ENCODE measurements around the gene RASGRF2. TPM values are rescaled to one million over a fixed set of nuclear protein-coding genes. Genes with fewer than 3 reads are reported as not detected.

The RASGRF2 gene
- polyA plus RNA-seq, 2 donors, result 0.40 to 0.69 TPM

GRCh38 chr5:81069990-81070389 lies 109.8 kb downstream of the RASGRF2 start:
- Histone ChIP-seq H3K4me3 (ENCODE audit: low read depth in 1 of 2, low read length in 2 of 2) (no peak overlapping the region), H3K27ac (ENCODE audit: low read depth in 2 of 2, low read length in 1 of 2) (no peak overlapping the region), H3K9me3 (ENCODE audit: control insufficient read depth in 2 of 2, insufficient read depth in 1 of 2, low read depth in 1 of 2, low read length in 1 of 2) (peaks cover 0 to 3% of the 10 kb centered on the region in 2 donors), H3K27me3 (ENCODE audit: control insufficient read depth in 1 of 2, insufficient read depth in 2 of 2, low read length in 2 of 2) (no peaks in the 10 kb centered on the region), H3K36me3 (ENCODE audit: control insufficient read depth in 2 of 2, insufficient read depth in 2 of 2, low read length in 1 of 2) (no peaks in the 10 kb centered on the region), H3K4me1 (ENCODE audit: control insufficient read depth in 2 of 2, insufficient read depth in 2 of 2, low read length in 1 of 2) (no peaks in the 10 kb centered on the region)
- 90 to 95% methylated on average over 4 of the region's 4 CpGs for WGBS, 2 donors

- 91 to 93% methylated on average over 6 of the region's 6 CpGs for WGBS, 2 donors
- no peak overlapping the region for H3K27ac ChIP-seq (ENCODE audit: low read depth in 2 of 2, low read length in 1 of 2)
- no peaks in the 10 kb centered on the region for H3K27me3 ChIP-seq (ENCODE audit: control insufficient read depth in 1 of 2, insufficient read depth in 2 of 2, low read length in 2 of 2)
- no peak overlapping the region for H3K4me3 ChIP-seq (ENCODE audit: low read depth in 1 of 2, low read length in 2 of 2)
- H3K4me1 ChIP-seq (ENCODE audit: control insufficient read depth in 2 of 2, insufficient read depth in 2 of 2, low read length in 1 of 2), result no peaks in the 10 kb centered on the region
- no peaks in the 10 kb centered on the region for H3K36me3 ChIP-seq (ENCODE audit: control insufficient read depth in 2 of 2, insufficient read depth in 2 of 2, low read length in 1 of 2)
- H3K9me3 ChIP-seq (ENCODE audit: control insufficient read depth in 2 of 2, insufficient read depth in 1 of 2, low read depth in 1 of 2, low read length in 1 of 2), result peaks cover 0 to 3% of the 10 kb centered on the region in 2 donors
These were observed 110.5 kb downstream of the RASGRF2 start for GRCh38 chr5:81070571-81071255.

GRCh38 chr5:81075041-81075440 lies 114.9 kb downstream of the RASGRF2 start:
- Histone ChIP-seq H3K4me1 (ENCODE audit: control insufficient read depth in 2 of 2, insufficient read depth in 2 of 2, low read length in 1 of 2) (no peaks in the 10 kb centered on the region), H3K9me3 (ENCODE audit: control insufficient read depth in 2 of 2, insufficient read depth in 1 of 2, low read depth in 1 of 2, low read length in 1 of 2) (peaks cover 0 to 5% of the 10 kb centered on the region in 2 donors), H3K27me3 (ENCODE audit: control insufficient read depth in 1 of 2, insufficient read depth in 2 of 2, low read length in 2 of 2) (no peaks in the 10 kb centered on the region), H3K27ac (ENCODE audit: low read depth in 2 of 2, low read length in 1 of 2) (no peak overlapping the region), H3K36me3 (ENCODE audit: control insufficient read depth in 2 of 2, insufficient read depth in 2 of 2, low read length in 1 of 2) (peaks cover 0 to 2% of the 10 kb centered on the region in 2 donors), H3K4me3 (ENCODE audit: low read depth in 1 of 2, low read length in 2 of 2) (no peak overlapping the region)
- WGBS, 2 donors, result 85 to 88% methylated on average over 5 of the region's 5 CpGs

DNA sequence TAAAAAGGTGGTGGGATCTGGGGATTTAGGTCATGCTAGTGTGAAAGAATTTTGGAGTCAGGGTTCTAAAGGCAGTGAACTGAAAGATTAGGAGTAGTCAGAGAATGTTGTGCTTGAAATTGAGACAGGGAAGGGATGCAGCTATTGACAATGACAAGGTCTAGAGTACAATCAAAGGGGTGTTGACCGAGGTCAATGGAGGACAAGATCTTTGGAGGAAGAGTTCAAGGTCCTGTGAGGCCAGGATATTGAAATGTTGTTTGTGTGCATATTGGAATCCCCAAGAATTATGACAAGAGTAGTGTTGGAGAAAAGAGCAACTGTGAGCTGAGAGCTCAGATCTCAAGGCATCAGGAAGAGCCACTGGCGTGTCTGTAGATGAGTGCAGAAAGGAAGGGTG lies 116.9 kb downstream of the RASGRF2 start:
- Histone ChIP-seq H3K4me1 (ENCODE audit: control insufficient read depth in 2 of 2, insufficient read depth in 2 of 2, low read length in 1 of 2) (no peaks in the 10 kb centered on the region), H3K36me3 (ENCODE audit: control insufficient read depth in 2 of 2, insufficient read depth in 2 of 2, low read length in 1 of 2) (peaks cover 0 to 2% of the 10 kb centered on the region in 2 donors), H3K27ac (ENCODE audit: low read depth in 2 of 2, low read length in 1 of 2) (no peak overlapping the region), H3K27me3 (ENCODE audit: control insufficient read depth in 1 of 2, insufficient read depth in 2 of 2, low read length in 2 of 2) (no peaks in the 10 kb centered on the region), H3K4me3 (ENCODE audit: low read depth in 1 of 2, low read length in 2 of 2) (no peak overlapping the region), H3K9me3 (ENCODE audit: control insufficient read depth in 2 of 2, insufficient read depth in 1 of 2, low read depth in 1 of 2, low read length in 1 of 2) (peaks cover 0 to 5% of the 10 kb centered on the region in 2 donors)
- 92 to 95% methylated on average over 2 of the region's 2 CpGs for WGBS, 2 donors

DNA sequence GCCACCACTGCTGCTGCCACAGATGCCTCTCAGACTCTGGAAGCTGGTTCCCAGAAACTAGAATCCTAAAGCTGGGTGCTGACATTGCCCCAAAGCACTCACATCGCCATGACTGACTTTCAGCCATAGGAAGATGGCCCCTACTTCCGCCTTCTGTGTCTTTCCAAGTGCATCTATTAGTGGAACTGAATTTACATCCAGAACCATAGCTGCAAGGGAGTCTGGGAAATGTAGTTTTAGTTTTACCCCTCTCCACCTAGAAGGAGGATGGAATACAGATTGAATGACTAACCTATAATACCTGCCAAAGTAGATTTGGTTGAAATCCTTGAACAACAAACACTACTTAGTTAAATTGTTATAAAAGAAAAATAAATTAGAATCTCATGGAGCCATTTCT lies 118.8 kb downstream of the RASGRF2 start:
- 85 to 89% methylated on average over 2 of the region's 2 CpGs for WGBS, 2 donors
- no peak overlapping the region for H3K27ac ChIP-seq (ENCODE audit: low read depth in 2 of 2, low read length in 1 of 2)
- no peaks in the 10 kb centered on the region for H3K27me3 ChIP-seq (ENCODE audit: control insufficient read depth in 1 of 2, insufficient read depth in 2 of 2, low read length in 2 of 2)
- peaks cover 0 to 2% of the 10 kb centered on the region in 2 donors for H3K36me3 ChIP-seq (ENCODE audit: control insufficient read depth in 2 of 2, insufficient read depth in 2 of 2, low read length in 1 of 2)
- H3K4me1 ChIP-seq (ENCODE audit: control insufficient read depth in 2 of 2, insufficient read depth in 2 of 2, low read length in 1 of 2), result no peaks in the 10 kb centered on the region
- H3K9me3 ChIP-seq (ENCODE audit: control insufficient read depth in 2 of 2, insufficient read depth in 1 of 2, low read depth in 1 of 2, low read length in 1 of 2), result peaks cover 0 to 3% of the 10 kb centered on the region in 2 donors
- no peak overlapping the region for H3K4me3 ChIP-seq (ENCODE audit: low read depth in 1 of 2, low read length in 2 of 2)

- no peak overlapping the region for H3K4me3 ChIP-seq (ENCODE audit: low read depth in 1 of 2, low read length in 2 of 2)
- no peaks in the 10 kb centered on the region for H3K27me3 ChIP-seq (ENCODE audit: control insufficient read depth in 1 of 2, insufficient read depth in 2 of 2, low read length in 2 of 2)
- H3K4me1 ChIP-seq (ENCODE audit: control insufficient read depth in 2 of 2, insufficient read depth in 2 of 2, low read length in 1 of 2), result no peaks in the 10 kb centered on the region
- WGBS, 2 donors, result 80 to 83% methylated on average over 9 of the region's 9 CpGs
- H3K9me3 ChIP-seq (ENCODE audit: control insufficient read depth in 2 of 2, insufficient read depth in 1 of 2, low read depth in 1 of 2, low read length in 1 of 2), result peaks cover 0 to 3% of the 10 kb centered on the region in 2 donors
- H3K36me3 ChIP-seq (ENCODE audit: control insufficient read depth in 2 of 2, insufficient read depth in 2 of 2, low read length in 1 of 2), result peaks cover 0 to 2% of the 10 kb centered on the region in 2 donors
- H3K27ac ChIP-seq (ENCODE audit: low read depth in 2 of 2, low read length in 1 of 2), result no peak overlapping the region
These were observed 120.8 kb downstream of the RASGRF2 start for GRCh38 chr5:81080809-81081460.

DNA sequence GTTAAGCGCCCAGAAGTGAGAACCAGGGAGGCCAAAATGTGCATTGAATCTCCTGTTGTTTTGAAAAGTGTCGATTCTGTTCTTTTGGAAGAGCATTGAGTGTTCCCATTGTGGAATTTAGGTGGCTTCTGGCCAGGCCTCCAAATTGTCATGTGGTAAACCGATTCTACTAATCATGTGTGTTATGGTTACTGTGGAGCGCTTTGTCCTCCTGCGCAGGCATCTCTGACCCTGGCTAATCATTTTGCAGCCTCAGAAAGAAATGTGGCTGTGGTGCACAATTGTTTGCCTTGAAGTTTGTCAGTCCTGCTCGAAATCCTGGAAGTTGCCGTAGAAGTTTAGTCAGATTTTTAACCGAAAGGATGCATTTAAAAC lies 121.3 kb downstream of the RASGRF2 start:
- Histone ChIP-seq H3K9me3 (ENCODE audit: control insufficient read depth in 2 of 2, insufficient read depth in 1 of 2, low read depth in 1 of 2, low read length in 1 of 2) (peaks cover 0 to 3% of the 10 kb centered on the region in 2 donors), H3K27me3 (ENCODE audit: control insufficient read depth in 1 of 2, insufficient read depth in 2 of 2, low read length in 2 of 2) (no peaks in the 10 kb centered on the region), H3K4me1 (ENCODE audit: control insufficient read depth in 2 of 2, insufficient read depth in 2 of 2, low read length in 1 of 2) (no peaks in the 10 kb centered on the region), H3K4me3 (ENCODE audit: low read depth in 1 of 2, low read length in 2 of 2) (no peak overlapping the region), H3K36me3 (ENCODE audit: control insufficient read depth in 2 of 2, insufficient read depth in 2 of 2, low read length in 1 of 2) (peaks cover 0 to 2% of the 10 kb centered on the region in 2 donors), H3K27ac (ENCODE audit: low read depth in 2 of 2, low read length in 1 of 2) (no peak overlapping the region)
- 87 to 90% methylated on average over 8 of the region's 8 CpGs for WGBS, 2 donors

DNA sequence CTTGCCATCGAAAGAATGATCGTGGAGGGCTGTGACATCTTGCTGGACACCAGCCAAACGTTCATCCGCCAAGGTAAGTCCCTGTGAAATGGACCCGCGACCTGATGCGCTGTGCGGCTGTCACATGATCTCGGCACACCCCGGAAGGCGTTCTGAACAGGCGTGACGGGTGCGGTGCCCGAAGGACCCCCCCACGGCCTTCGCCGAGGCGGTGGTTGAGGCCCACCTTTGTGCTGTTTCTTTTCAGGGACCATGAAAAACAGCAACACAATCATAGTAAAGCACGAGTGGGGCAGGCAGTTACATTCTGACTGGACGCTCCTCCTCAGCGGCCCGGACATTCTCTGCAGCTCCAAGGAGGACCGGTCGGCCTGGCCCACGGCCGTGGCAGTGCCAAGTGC lies 126.7 kb downstream of the RASGRF2 start:
- WGBS, 2 donors, result 94% methylated on average over 27 of the region's 27 CpGs
- no peak overlapping the region for H3K4me3 ChIP-seq (ENCODE audit: low read depth in 1 of 2, low read length in 2 of 2)
- no peak overlapping the region for H3K27ac ChIP-seq (ENCODE audit: low read depth in 2 of 2, low read length in 1 of 2)
- H3K9me3 ChIP-seq (ENCODE audit: control insufficient read depth in 2 of 2, insufficient read depth in 1 of 2, low read depth in 1 of 2, low read length in 1 of 2), result no peaks in the 10 kb centered on the region
- no peaks in the 10 kb centered on the region for H3K4me1 ChIP-seq (ENCODE audit: control insufficient read depth in 2 of 2, insufficient read depth in 2 of 2, low read length in 1 of 2)
- H3K36me3 ChIP-seq (ENCODE audit: control insufficient read depth in 2 of 2, insufficient read depth in 2 of 2, low read length in 1 of 2), result no peaks in the 10 kb centered on the region
- H3K27me3 ChIP-seq (ENCODE audit: control insufficient read depth in 1 of 2, insufficient read depth in 2 of 2, low read length in 2 of 2), result no peaks in the 10 kb centered on the region

GRCh38 chr5:81091199-81091598 lies 131.0 kb downstream of the RASGRF2 start:
- no peaks in the 10 kb centered on the region for H3K36me3 ChIP-seq (ENCODE audit: control insufficient read depth in 2 of 2, insufficient read depth in 2 of 2, low read length in 1 of 2)
- no peaks in the 10 kb centered on the region for H3K4me1 ChIP-seq (ENCODE audit: control insufficient read depth in 2 of 2, insufficient read depth in 2 of 2, low read length in 1 of 2)
- peaks cover 0 to 2% of the 10 kb centered on the region in 2 donors for H3K9me3 ChIP-seq (ENCODE audit: control insufficient read depth in 2 of 2, insufficient read depth in 1 of 2, low read depth in 1 of 2, low read length in 1 of 2)
- H3K27me3 ChIP-seq (ENCODE audit: control insufficient read depth in 1 of 2, insufficient read depth in 2 of 2, low read length in 2 of 2), result no peaks in the 10 kb centered on the region
- H3K27ac ChIP-seq (ENCODE audit: low read depth in 2 of 2, low read length in 1 of 2), result no peak overlapping the region
- H3K4me3 ChIP-seq (ENCODE audit: low read depth in 1 of 2, low read length in 2 of 2), result no peak overlapping the region
- WGBS, 2 donors, result 73 to 85% methylated on average over 3 of the region's 3 CpGs
